Measurements from ENCODE around the gene CRYAA.
"Not testable (repeated sequence)": the region's sequence is repeated elsewhere in the genome, so short reads cannot be mapped to it uniquely, and the experiment has no call there.

DNA sequence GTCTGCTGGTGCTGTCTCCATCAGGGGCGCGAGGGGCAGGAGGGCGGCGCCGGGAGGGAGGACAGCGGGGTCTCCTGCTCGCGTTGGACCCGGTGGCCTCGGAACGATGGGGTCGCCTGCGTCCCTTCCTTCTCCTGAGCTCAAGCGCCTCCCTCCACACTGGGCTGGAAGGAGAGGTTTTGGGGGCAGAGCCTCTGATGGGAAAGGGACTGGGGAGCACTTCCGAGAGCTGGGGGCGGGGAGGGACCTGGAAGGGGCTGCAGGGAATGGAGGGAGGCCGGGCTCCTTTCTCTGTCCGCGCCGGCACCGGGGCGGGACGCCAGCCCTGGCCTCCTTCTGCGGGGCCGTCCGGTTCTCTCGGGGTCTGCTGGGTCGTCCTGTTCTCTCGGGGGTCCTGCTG, 4.0 kb downstream of the CRYAA start:
- TF ChIP-seq, protein P1, sequence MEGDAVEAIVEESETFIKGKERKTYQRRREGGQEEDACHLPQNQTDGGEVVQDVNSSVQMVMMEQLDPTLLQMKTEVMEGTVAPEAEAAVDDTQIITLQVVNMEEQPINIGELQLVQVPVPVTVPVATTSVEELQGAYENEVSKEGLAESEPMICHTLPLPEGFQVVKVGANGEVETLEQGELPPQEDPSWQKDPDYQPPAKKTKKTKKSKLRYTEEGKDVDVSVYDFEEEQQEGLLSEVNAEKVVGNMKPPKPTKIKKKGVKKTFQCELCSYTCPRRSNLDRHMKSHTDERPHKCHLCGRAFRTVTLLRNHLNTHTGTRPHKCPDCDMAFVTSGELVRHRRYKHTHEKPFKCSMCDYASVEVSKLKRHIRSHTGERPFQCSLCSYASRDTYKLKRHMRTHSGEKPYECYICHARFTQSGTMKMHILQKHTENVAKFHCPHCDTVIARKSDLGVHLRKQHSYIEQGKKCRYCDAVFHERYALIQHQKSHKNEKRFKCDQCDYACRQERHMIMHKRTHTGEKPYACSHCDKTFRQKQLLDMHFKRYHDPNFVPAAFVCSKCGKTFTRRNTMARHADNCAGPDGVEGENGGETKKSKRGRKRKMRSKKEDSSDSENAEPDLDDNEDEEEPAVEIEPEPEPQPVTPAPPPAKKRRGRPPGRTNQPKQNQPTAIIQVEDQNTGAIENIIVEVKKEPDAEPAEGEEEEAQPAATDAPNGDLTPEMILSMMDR (IDR thresholded peaks at IDR 0.05), result not testable (repeated sequence)
- TF ChIP-seq POLR2A (IDR thresholded peaks at IDR 0.05), result not testable (repeated sequence)
